Stimulated activated CD4-positive, alpha-beta T cell treated with anti-CD3 and anti-CD28 coated beads, Interleukin-12 subunit alpha, Interleukin-12 subunit beta, amount 100 ng/mL, for 24 hours (primary cell): ENCODE measurements around the gene EIF4G3.
"Not testable (repeated sequence)": the region's sequence is repeated elsewhere in the genome, so short reads cannot be mapped to it uniquely, and the experiment has no call there.

Source experiments
- DNase-seq, 2 experiments: peaks; one replicate each; pipeline ENCODE4 v3.0.0-alpha.2; 2020; ENCODE audit warnings: low read depth in 2 of 2

Gene EIF4G3

GRCh38 chr1:21185221-21185731, 8.6 kb upstream of the EIF4G3 start:
- DNase-seq = no peak

GRCh38 chr1:21184276-21184675, 7.6 kb upstream of the EIF4G3 start:
- DNase-seq = no peak

GRCh38 chr1:21182181-21182731, 5.6 kb upstream of the EIF4G3 start:
- no peak for DNase-seq

GRCh38 chr1:21178271-21178670, 1.6 kb upstream of the EIF4G3 start:
- not testable (repeated sequence) for DNase-seq

- DNase-seq = peak in 1 of 2 experiments; percentile 16
Observed at GRCh38 chr1:21175670-21176581, 771 bp downstream of the EIF4G3 start.

GRCh38 chr1:21175324-21175669, 1.4 kb downstream of the EIF4G3 start:
- DNase-seq = peak in 1 of 2 experiments; percentile 11

GRCh38 chr1:21174654-21175323, 1.9 kb downstream of the EIF4G3 start:
- DNase-seq = no peak

- no peak for DNase-seq
Observed at GRCh38 chr1:21174230-21174629, 2.5 kb downstream of the EIF4G3 start.

- not testable (repeated sequence) for DNase-seq
Observed at GRCh38 chr1:21173096-21173495, 3.6 kb downstream of the EIF4G3 start.

- not testable (repeated sequence) for DNase-seq
Observed at GRCh38 chr1:21170837-21171236, 5.9 kb downstream of the EIF4G3 start.

GRCh38 chr1:21168444-21168843, 8.3 kb downstream of the EIF4G3 start:
- no peak for DNase-seq

- DNase-seq = no peak
Observed at GRCh38 chr1:21165646-21166045, 11.1 kb downstream of the EIF4G3 start.

- DNase-seq = no peak
Observed at GRCh38 chr1:21165076-21165475, 11.6 kb downstream of the EIF4G3 start.

GRCh38 chr1:21164266-21164665, 12.4 kb downstream of the EIF4G3 start:
- DNase-seq = no peak

GRCh38 chr1:21162740-21163464, 13.8 kb downstream of the EIF4G3 start:
- no peak for DNase-seq

- no peak for DNase-seq
Observed at GRCh38 chr1:21161842-21162241, 14.9 kb downstream of the EIF4G3 start.

GRCh38 chr1:21160263-21160796, 16.4 kb downstream of the EIF4G3 start:
- DNase-seq = no peak

- no peak for DNase-seq
Observed at GRCh38 chr1:21157868-21158267, 18.8 kb downstream of the EIF4G3 start.

- no peak for DNase-seq
Observed at GRCh38 chr1:21157054-21157453, 19.6 kb downstream of the EIF4G3 start.

GRCh38 chr1:21156019-21156418, 20.7 kb downstream of the EIF4G3 start:
- DNase-seq = no peak

GRCh38 chr1:21154717-21155116, 22.0 kb downstream of the EIF4G3 start:
- no peak for DNase-seq

GRCh38 chr1:21153388-21153787, 23.3 kb downstream of the EIF4G3 start:
- DNase-seq = no peak
